Stomach smooth muscle (tissue), 2 donors: ENCODE data around the gene PHLDB3.

Experiments
- H3K27ac ChIP-seq: one replicate; pipeline ENCODE4 v1.7.0; 2013; ENCODE audit warnings: mild to moderate bottlenecking, low read length, inconsistent platforms
- H3K27me3 ChIP-seq, 2 donors: one replicate each; pipeline ENCODE4 v1.7.0; 2013; ENCODE audit warnings: low read length in 2 of 2; ENCODE audit not compliant: insufficient read depth in 2 of 2, control insufficient read depth in 1 of 2
- H3K36me3 ChIP-seq, 2 donors: one replicate each; pipeline ENCODE4 v1.7.0; 2013; ENCODE audit warnings: low read length in 2 of 2; ENCODE audit not compliant: control insufficient read depth in 2 of 2, insufficient read depth in 2 of 2
- H3K4me1 ChIP-seq: one replicate; pipeline ENCODE4 v1.7.0; 2013; ENCODE audit warnings: low read length; ENCODE audit not compliant: control insufficient read depth, insufficient read depth
- H3K4me3 ChIP-seq, 2 donors: one replicate each; pipeline ENCODE4 v1.7.0; 2013; ENCODE audit warnings: low read length in 2 of 2
- H3K9ac ChIP-seq, 2 donors: one replicate each; pipeline ENCODE4 v1.7.0; 2013; ENCODE audit warnings: low read length in 2 of 2, mild to moderate bottlenecking in 1 of 2
- H3K9me3 ChIP-seq, 2 donors: one replicate each; pipeline ENCODE4 v1.7.0; 2013; ENCODE audit warnings: low read length in 2 of 2; ENCODE audit not compliant: control insufficient read depth in 2 of 2
- donor health status: healthy.
- donor health status: Pancreatic carcinoma.

The PHLDB3 gene

DNA sequence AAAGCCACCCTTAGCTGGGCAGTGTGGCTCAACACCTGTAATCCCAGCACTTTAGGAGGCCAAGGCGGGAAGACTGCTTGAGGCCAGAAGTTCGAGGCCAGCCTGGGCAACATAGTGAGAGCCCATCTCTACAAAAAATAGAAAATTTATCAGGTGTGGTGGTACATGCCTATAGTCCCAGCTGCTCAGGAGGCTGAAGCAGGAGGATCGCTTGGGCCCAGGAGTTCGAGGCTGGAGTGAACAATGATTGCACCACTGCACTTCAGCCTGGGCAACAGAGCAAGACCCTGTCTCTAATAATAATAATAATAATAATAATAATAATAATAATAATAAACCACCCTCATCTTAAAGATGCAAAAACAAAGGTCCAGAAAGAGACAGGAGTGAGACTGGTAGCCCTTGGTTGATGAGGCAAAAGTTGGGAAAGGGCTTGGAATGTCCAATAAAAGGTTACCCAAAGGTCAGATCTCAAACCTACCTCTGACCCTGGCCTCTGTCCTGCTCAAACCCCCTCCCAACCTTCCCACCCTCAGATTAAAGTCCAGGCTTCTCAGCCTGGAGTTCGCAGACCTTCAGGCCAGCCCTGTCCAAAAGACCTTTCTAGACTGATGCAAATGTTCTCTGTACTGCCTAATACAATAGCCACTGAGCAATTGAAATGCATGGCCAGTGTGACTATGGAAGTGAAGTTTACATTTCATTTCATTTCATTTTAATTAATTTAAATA lies 37.5 kb upstream of the PHLDB3 start:
- peaks cover 4 to 8% of the 10 kb centered on the region in 2 donors for H3K9me3 ChIP-seq
- H3K4me3 ChIP-seq: no peak overlapping the region
- H3K9ac ChIP-seq: no peak overlapping the region
- no peaks in the 10 kb centered on the region for H3K27me3 ChIP-seq
- peaks cover 46 to 49% of the 10 kb centered on the region in 2 donors for H3K36me3 ChIP-seq
- H3K27ac ChIP-seq: no peak overlapping the region
- no peaks in the 10 kb centered on the region for H3K4me1 ChIP-seq

DNA sequence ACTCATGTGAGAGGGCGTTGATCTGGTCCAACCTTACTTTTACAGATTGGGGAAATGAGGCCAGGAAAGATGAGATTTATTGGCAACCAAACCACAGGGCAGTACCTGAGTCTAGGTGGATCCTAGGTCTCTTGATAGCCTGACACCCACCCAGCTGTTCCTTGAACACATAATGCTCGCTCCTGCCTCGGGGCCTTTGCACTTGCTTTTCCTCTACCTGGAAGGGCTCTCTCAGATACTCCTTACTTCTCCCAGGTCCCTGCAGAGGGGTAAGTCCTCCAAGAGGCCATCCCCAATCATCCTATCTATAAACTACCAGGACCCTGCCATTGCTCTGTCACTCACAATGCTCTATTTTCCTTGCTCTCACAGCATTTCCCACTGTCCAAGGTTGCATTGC lies 35.8 kb upstream of the PHLDB3 start:
- no peak overlapping the region for H3K9ac ChIP-seq
- peaks cover 4 to 8% of the 10 kb centered on the region in 2 donors for H3K9me3 ChIP-seq
- H3K36me3 ChIP-seq: peaks cover 42 to 43% of the 10 kb centered on the region in 2 donors

DNA sequence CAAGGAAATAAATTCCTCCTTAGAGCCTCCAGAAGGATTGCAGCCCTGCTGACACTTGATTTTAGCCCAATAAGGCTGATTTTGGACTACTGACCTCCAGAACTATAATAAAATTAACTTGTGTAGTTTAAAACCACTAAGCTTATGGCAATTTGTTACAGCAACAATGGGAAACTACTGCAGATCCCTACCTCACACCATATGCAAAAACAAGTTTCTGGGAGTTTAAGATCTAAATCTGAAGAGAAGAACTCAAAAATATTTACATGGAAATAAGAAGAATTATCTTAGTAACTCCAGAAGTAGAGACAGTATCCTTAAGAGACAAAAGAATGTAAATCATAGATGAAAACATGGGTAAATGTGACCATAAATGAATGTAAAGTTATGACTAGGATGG lies 34.4 kb upstream of the PHLDB3 start:
- no peak overlapping the region for H3K27ac ChIP-seq
- peaks cover 19% of the 10 kb centered on the region for H3K4me1 ChIP-seq
- no peak overlapping the region for H3K4me3 ChIP-seq
- H3K27me3 ChIP-seq: no peaks in the 10 kb centered on the region
- H3K9ac ChIP-seq: no peak overlapping the region
- peaks cover 4 to 8% of the 10 kb centered on the region in 2 donors for H3K9me3 ChIP-seq
- peaks cover 31 to 36% of the 10 kb centered on the region in 2 donors for H3K36me3 ChIP-seq

More for the DNA sequence above, 35.8 kb upstream of the PHLDB3 start:
- Histone ChIP-seq H3K4me1 (peaks cover 7% of the 10 kb centered on the region), H3K27me3 (no peaks in the 10 kb centered on the region), H3K4me3 (no peak overlapping the region), H3K27ac (no peak overlapping the region)

DNA sequence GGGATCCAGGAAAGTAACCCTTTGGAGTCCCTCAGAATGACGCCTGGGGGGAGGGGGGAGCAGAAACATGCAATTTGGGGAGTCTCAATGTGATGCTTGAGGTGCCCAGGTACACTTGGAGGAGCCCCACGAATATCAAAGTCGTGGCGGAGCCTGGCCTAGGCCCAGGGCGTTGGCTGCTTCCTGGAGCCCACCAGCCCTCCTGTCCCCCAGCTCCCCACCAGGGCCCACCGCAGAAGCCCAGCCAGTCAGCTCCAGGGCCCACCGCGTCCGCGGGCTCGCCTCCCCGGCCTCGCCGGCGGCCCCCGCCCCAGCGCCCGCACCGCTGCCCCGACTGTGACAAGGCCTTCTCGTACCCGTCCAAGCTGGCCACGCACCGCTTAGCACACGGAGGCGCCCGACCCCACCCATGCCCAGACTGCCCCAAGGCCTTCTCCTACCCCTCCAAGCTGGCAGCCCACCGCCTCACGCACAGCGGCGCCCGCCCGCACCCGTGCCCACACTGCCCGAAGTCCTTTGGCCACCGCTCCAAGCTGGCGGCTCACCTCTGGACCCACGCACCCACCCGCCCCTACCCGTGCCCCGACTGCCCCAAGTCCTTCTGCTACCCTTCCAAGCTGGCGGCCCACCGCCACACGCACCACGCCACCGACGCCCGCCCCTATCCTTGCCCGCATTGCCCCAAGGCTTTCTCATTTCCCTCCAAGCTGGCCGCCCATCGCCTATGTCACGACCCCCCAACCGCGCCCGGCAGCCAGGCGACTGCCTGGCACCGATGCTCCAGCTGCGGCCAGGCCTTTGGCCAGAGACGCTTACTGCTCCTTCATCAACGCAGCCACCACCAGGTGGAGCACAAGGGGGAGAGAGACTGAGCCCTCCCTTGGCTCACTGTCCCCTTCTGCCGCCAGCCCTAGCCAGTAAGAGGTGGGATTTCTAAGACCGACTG lies 30.5 kb upstream of the PHLDB3 start:
- no peaks in the 10 kb centered on the region for H3K27me3 ChIP-seq
- peaks cover 36% of the 10 kb centered on the region for H3K4me1 ChIP-seq
- H3K27ac ChIP-seq: peak overlapping the region; percentile 92
- peaks cover 9 to 12% of the 10 kb centered on the region in 2 donors for H3K36me3 ChIP-seq
- H3K9ac ChIP-seq: peak overlapping the region; percentile 60 to 69
- peaks cover 4 to 8% of the 10 kb centered on the region in 2 donors for H3K9me3 ChIP-seq
- peak overlapping the region in 1 of 2 donors; percentile 85 for H3K4me3 ChIP-seq

DNA sequence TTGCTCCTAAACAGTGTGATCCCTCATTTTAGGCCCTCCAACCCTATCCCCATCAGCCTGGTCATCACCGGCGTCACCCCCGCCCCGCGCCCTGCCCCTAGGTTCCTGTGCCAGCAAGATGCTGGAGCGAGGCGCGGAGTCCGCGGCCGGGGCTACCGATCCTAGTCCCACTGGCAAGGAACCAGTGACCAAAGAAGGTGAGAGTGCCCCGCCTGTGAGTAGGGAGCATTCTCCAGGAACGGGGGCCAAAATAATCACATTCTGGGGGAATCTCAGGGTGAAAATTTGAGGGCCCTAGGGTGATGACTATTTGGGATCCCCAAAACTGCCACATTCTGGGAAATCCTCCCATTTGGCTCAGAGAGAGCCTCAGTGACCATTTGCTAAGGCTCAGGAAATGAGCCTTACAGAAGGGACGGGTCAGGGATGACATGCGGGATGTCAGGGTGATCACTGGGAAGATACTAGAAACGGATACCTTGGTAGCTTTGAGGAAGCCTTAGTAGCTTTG lies 29.8 kb upstream of the PHLDB3 start:
- Histone ChIP-seq H3K27me3 (no peaks in the 10 kb centered on the region), H3K9me3 (peaks cover 4 to 6% of the 10 kb centered on the region in 2 donors), H3K4me1 (peaks cover 36% of the 10 kb centered on the region), H3K4me3 (peak overlapping the region; percentile 50 to 85), H3K27ac (peak overlapping the region; percentile 92), H3K36me3 (peaks cover 8 to 10% of the 10 kb centered on the region in 2 donors), H3K9ac (peak overlapping the region; percentile 68 to 69)

DNA sequence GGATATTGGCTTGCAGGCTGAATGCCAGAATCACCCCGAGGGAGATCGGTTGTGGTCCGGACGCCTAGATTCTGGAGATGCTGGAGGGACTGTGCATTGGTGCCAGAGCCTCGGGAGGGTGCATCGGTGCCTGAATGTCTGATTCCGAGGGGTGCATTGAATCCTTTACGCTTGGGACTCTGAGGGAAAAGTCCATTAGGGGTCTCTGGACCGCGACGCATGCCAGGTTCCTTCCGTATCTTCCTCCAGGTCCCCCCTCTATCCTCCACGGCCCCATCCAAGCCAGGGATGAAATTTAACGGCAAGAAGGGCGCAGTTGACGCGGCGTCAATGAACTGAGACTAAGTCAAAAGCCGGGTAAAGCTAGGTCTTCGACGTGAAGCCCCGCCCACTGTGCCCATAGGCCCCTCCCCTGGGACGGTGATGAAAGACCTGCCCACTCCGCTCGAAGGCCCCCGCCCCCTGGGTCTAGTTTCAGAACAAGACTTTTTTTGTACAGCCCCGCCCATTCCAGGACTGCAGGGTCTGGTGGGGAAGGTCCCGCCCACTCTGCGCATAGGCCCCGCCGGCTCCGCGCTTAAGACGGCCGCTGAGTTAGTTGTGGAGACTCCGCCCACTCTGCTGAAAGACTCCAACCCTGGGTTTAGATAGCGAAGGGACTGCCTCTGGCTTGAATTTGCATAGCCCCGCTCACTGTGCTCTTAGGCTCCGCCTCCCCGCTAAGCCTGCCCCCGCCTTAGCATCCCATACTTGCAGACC lies 29.2 kb upstream of the PHLDB3 start:
- H3K36me3 ChIP-seq: peaks cover 4 to 5% of the 10 kb centered on the region in 2 donors
- peak overlapping the region; percentile 68 to 85 for H3K4me3 ChIP-seq
- peak overlapping the region; percentile 69 to 80 for H3K9ac ChIP-seq
- H3K4me1 ChIP-seq: peaks cover 36% of the 10 kb centered on the region
- peak overlapping the region; percentile 92 for H3K27ac ChIP-seq
- peaks cover 2 to 3% of the 10 kb centered on the region in 2 donors for H3K9me3 ChIP-seq
- no peaks in the 10 kb centered on the region for H3K27me3 ChIP-seq

DNA sequence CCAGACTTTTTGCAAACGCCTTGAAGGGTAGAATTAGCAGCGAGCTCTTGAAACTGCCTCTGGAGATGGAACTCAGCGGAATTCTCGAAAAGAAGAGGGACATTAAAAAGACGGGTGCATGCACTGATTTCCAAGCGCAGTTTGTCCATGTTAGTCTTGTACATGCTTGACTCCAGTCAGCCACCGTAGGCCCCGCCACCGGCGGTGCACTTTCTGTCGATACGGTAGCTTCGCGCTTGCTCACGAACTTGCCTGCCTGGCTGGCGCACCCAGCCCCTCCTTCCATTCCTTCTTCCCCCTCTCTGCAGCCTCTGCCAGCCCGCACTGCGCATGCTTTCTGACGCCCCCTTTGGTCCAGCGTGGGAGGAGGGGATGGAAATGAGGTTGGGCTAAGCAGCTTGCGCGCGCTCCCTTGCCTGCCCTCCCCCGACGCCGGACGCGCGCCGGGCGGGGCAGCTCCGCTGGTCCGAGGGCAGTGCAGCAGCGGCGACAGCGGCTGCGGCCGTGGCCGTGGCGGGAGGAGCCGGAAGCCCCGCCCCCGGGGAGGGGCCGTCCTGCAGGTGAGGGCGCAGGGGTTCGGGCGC lies 28.5 kb upstream of the PHLDB3 start, which contains the start of gene ZNF575:
Gene ZNF575 (plus strand): TSS at position 227 of the 584 bp plus-strand sequence. CDS start 1,235 bp downstream, outside the sequence.
- Histone ChIP-seq H3K4me3 (peak within 1 kb of the TSS; percentile 68 to 85), H3K9me3 (no peaks in the 10 kb centered on the region), H3K9ac (peak within 1 kb of the TSS; percentile 56 to 80), H3K27me3 (no peaks in the 10 kb centered on the region), H3K36me3 (no peaks in the 10 kb centered on the region), H3K4me1 (peaks cover 36% of the 10 kb centered on the region), H3K27ac (peak within 1 kb of the TSS; percentile 92)

DNA sequence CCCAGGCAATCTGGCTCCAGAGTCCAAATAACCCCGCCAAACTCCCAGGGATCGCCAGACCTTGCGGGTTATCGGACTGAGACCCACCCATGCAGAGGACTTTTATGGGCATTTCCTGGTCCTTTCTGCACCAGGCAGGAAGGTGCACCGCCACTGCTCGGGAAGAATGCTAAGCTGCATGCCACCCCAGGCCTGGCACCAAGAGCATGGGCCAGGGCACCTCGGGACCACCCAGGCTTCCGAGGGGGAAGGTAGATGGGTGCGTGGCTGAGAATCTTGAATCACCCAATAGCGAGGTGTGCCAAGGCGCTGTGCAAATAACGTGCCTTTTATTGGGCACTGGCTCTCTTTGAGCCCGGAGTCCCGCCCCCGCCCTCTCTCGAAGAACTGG lies 28.0 kb upstream of the PHLDB3 start:
- H3K4me1 ChIP-seq: peaks cover 36% of the 10 kb centered on the region
- H3K27ac ChIP-seq: peak overlapping the region; percentile 92
- H3K9ac ChIP-seq: peak overlapping the region; percentile 56 to 80
- no peaks in the 10 kb centered on the region for H3K9me3 ChIP-seq
- peak overlapping the region; percentile 68 to 85 for H3K4me3 ChIP-seq
- H3K27me3 ChIP-seq: no peaks in the 10 kb centered on the region
- no peaks in the 10 kb centered on the region for H3K36me3 ChIP-seq

DNA sequence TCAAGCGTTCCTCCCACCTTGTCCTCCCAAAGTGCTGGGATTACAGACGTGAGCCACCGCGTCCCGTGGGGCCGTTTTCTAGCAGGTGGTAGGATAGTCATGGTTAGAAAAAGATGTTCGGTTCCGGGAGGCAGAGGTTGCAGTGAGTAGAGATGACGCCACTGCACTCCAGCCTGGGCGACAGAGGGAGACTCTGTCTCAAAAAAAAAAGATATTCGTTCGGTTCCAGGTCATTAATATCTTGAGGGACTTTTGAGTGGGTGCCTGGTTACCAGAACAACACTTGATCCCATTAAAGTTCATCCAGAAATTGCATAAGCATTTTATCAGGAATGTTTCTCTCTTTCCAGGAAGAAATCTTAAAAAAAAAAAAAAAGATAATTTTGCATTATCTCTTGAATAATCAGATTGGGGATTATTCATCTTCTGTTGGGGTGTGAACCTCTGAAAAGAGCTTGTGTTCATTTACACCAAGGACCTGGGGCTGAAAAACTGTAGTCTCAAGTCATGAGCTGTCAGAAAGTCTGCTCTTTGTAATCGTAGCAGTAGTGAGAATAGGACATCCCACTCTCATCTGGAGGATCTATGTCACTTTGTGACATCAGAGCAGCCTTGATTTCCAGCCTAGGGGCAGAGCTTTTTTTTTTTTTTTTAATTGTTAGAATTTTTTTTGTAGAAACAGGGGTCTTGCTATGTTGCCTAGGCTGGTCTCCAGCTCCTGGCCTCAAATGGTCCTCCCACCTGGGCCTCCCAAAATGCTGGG lies 23.5 kb upstream of the PHLDB3 start:
- Histone ChIP-seq H3K9me3 (no peaks in the 10 kb centered on the region), H3K36me3 (no peaks in the 10 kb centered on the region), H3K4me1 (peaks cover 34% of the 10 kb centered on the region), H3K27me3 (no peaks in the 10 kb centered on the region), H3K4me3 (peak overlapping the region in 1 of 2 donors; percentile 92), H3K9ac (no peak overlapping the region), H3K27ac (no peak overlapping the region)
